ENCODE measurements around the gene PTPN12.
"Not testable (repeated sequence)": the region's sequence is repeated elsewhere in the genome, so short reads cannot be mapped to it uniquely, and the experiment has no call there.

PTPN12 gene

GRCh38 chr7:77575187-77575586 is 38.1 kb downstream of the PTPN12 start:
- no peak for DNase-seq (ENCODE audit: low read depth in 2 of 2, low spot score in 1 of 2)

- DNase-seq (ENCODE audit: low read depth in 2 of 2, low spot score in 1 of 2) = no peak
Observed at GRCh38 chr7:77576856-77577255, 39.8 kb downstream of the PTPN12 start.

- DNase-seq (ENCODE audit: low read depth in 2 of 2, low spot score in 1 of 2) = no peak
Observed at GRCh38 chr7:77579797-77580196, 42.7 kb downstream of the PTPN12 start.

- no peak for DNase-seq (ENCODE audit: low read depth in 2 of 2, low spot score in 1 of 2)
Observed at GRCh38 chr7:77580762-77581350, 43.8 kb downstream of the PTPN12 start.

- no peak for DNase-seq (ENCODE audit: low read depth in 2 of 2, low spot score in 1 of 2)
Observed at GRCh38 chr7:77587272-77587671, 50.2 kb downstream of the PTPN12 start.

GRCh38 chr7:77600952-77601351 is 63.9 kb downstream of the PTPN12 start:
- DNase-seq (ENCODE audit: low read depth in 2 of 2, low spot score in 1 of 2) = no peak

- no peak for DNase-seq (ENCODE audit: low read depth in 2 of 2, low spot score in 1 of 2)
Observed at GRCh38 chr7:77606562-77606961, 69.5 kb downstream of the PTPN12 start.

GRCh38 chr7:77619314-77619713 is 82.2 kb downstream of the PTPN12 start:
- DNase-seq (ENCODE audit: low read depth in 2 of 2, low spot score in 1 of 2) = no peak

- DNase-seq (ENCODE audit: low read depth in 2 of 2, low spot score in 1 of 2) = no peak
Observed at GRCh38 chr7:77626586-77627308, 89.7 kb downstream of the PTPN12 start.

GRCh38 chr7:77627309-77627676 is 90.2 kb downstream of the PTPN12 start:
- DNase-seq (ENCODE audit: low read depth in 2 of 2, low spot score in 1 of 2) = no peak

- DNase-seq (ENCODE audit: low read depth in 2 of 2, low spot score in 1 of 2) = no peak
Observed at GRCh38 chr7:77629797-77630196, 92.7 kb downstream of the PTPN12 start.

- no peak for DNase-seq (ENCODE audit: low read depth in 2 of 2, low spot score in 1 of 2)
Observed at GRCh38 chr7:77631820-77632219, 94.7 kb downstream of the PTPN12 start.

- no peak for DNase-seq (ENCODE audit: low read depth in 2 of 2, low spot score in 1 of 2)
Observed at GRCh38 chr7:77644774-77645173, 107.7 kb downstream of the PTPN12 start.

GRCh38 chr7:77648742-77649338 is 111.7 kb downstream of the PTPN12 start:
- DNase-seq (ENCODE audit: low read depth in 2 of 2, low spot score in 1 of 2) = no peak

- DNase-seq (ENCODE audit: low read depth in 2 of 2, low spot score in 1 of 2) = no peak
Observed at GRCh38 chr7:77649716-77650349, 112.7 kb downstream of the PTPN12 start.

GRCh38 chr7:77651575-77652162 is 114.6 kb downstream of the PTPN12 start:
- DNase-seq (ENCODE audit: low read depth in 2 of 2, low spot score in 1 of 2) = no peak

GRCh38 chr7:77652826-77653225 is 115.7 kb downstream of the PTPN12 start:
- not testable (repeated sequence) for DNase-seq (ENCODE audit: low read depth in 2 of 2, low spot score in 1 of 2)

- no peak for DNase-seq (ENCODE audit: low read depth in 2 of 2, low spot score in 1 of 2)
Observed at GRCh38 chr7:77653572-77653971, 116.5 kb downstream of the PTPN12 start.

GRCh38 chr7:77655356-77655755 is 118.3 kb downstream of the PTPN12 start:
- no peak for DNase-seq (ENCODE audit: low read depth in 2 of 2, low spot score in 1 of 2)

GRCh38 chr7:77655836-77656455 is 118.9 kb downstream of the PTPN12 start:
- no peak for DNase-seq (ENCODE audit: low read depth in 2 of 2, low spot score in 1 of 2)

All from stimulated activated CD8-positive, alpha-beta memory T cell treated with anti-CD3 and anti-CD28 coated beads, Interleukin-4, amount 100 ng/mL, for 4 hours (primary cell).